Caki2 (cell line): ENCODE results near the gene ROBO3. TPM values are rescaled to one million over a fixed set of nuclear protein-coding genes. Genes with fewer than 3 reads are reported as not detected.
A peak's percentile ranks its signal among the peaks of the same experiment; 100 is the strongest.

Experiments used
- DNase-seq: peaks from one replicate; pipeline ENCODE4 v3.0.0-alpha.2; 2015; ENCODE audit warnings: low read depth
- in situ Hi-C: cut with HindIII; loops from 2 replicates; pipeline ENCODE4 v1.10.0; 2016; ENCODE audit warnings: low sequenced_read_pairs, low pct_unique_long_range_greater_than_20kb, mixed read lengths
- total RNA-seq: library from RNA; depleted of rRNA; stranded (reverse); fragments of >200 nt; shearing (Covaris generic); gene quantifications from 2 replicates; pipeline ENCODE4 v1.2.3, GENCODE V29; 2014; ENCODE audit warnings: low replicate concordance

ROBO3 gene
- total RNA-seq, 1 experiment from 2014 or later, result 15.2 TPM

- in situ Hi-C loops, result no loop called here
- no peak for DNase-seq
These were observed 5.2 kb downstream of the ROBO3 start for GRCh38 chr11:124870430-124870829.

- in situ Hi-C loops, result no loop called here
These were observed 7.0 kb downstream of the ROBO3 start for GRCh38 chr11:124872280-124872679.

GRCh38 chr11:124872741-124873140 lies 7.5 kb downstream of the ROBO3 start:
- in situ Hi-C loops, result no loop called here
- DNase-seq, result no peak

More at GRCh38 chr11:124872280-124872679, 7.0 kb downstream of the ROBO3 start:
- DNase-seq, result no peak

GRCh38 chr11:124873951-124874350 lies 8.7 kb downstream of the ROBO3 start:
- in situ Hi-C loops, result no loop called here
- DNase-seq, result no peak

- in situ Hi-C loops, result no loop called here
These were observed 9.5 kb downstream of the ROBO3 start for GRCh38 chr11:124874571-124875255.

GRCh38 chr11:124875401-124875800 lies 10.2 kb downstream of the ROBO3 start:
- in situ Hi-C loops, result no loop called here
- no peak for DNase-seq

More at GRCh38 chr11:124874571-124875255, 9.5 kb downstream of the ROBO3 start:
- no peak for DNase-seq

- in situ Hi-C loops, result no loop called here
- DNase-seq, result peak; percentile 91
These were observed 10.9 kb downstream of the ROBO3 start for GRCh38 chr11:124875943-124876817.

GRCh38 chr11:124876818-124877630 lies 11.8 kb downstream of the ROBO3 start:
- in situ Hi-C loops, result no loop called here
- DNase-seq, result no peak

GRCh38 chr11:124877631-124877909 lies 12.3 kb downstream of the ROBO3 start:
- no peak for DNase-seq
- in situ Hi-C loops, result no loop called here

- in situ Hi-C loops, result no loop called here
- no peak for DNase-seq
These were observed 12.9 kb downstream of the ROBO3 start for GRCh38 chr11:124877910-124878758.

GRCh38 chr11:124878759-124879492 lies 13.7 kb downstream of the ROBO3 start:
- no peak for DNase-seq
- in situ Hi-C loops, result no loop called here

- in situ Hi-C loops, result no loop called here
- no peak for DNase-seq
These were observed 14.5 kb downstream of the ROBO3 start for GRCh38 chr11:124879493-124880289.

- in situ Hi-C loops, result no loop called here
- no peak for DNase-seq
These were observed 15.0 kb downstream of the ROBO3 start for GRCh38 chr11:124880290-124880611.

- in situ Hi-C loops, result no loop called here
- no peak for DNase-seq
These were observed 15.7 kb downstream of the ROBO3 start for GRCh38 chr11:124880958-124881357.

GRCh38 chr11:124882339-124883071 lies 17.3 kb downstream of the ROBO3 start:
- no peak for DNase-seq
- in situ Hi-C loops, result no loop called here

- no peak for DNase-seq
- in situ Hi-C loops, result no loop called here
These were observed 19.1 kb downstream of the ROBO3 start for GRCh38 chr11:124884340-124884739.
